ENCODE results near the gene LMBR1L. TPM values are rescaled to one million over a fixed set of nuclear protein-coding genes. Genes with fewer than 3 reads are reported as not detected.

Gene LMBR1L
- total and polyA plus RNA-seq, 2 of the 13 experiments (the other 11 are each of a cell fraction or from before 2014, with no cell fraction given): 12.2 to 65.9 TPM

DNA sequence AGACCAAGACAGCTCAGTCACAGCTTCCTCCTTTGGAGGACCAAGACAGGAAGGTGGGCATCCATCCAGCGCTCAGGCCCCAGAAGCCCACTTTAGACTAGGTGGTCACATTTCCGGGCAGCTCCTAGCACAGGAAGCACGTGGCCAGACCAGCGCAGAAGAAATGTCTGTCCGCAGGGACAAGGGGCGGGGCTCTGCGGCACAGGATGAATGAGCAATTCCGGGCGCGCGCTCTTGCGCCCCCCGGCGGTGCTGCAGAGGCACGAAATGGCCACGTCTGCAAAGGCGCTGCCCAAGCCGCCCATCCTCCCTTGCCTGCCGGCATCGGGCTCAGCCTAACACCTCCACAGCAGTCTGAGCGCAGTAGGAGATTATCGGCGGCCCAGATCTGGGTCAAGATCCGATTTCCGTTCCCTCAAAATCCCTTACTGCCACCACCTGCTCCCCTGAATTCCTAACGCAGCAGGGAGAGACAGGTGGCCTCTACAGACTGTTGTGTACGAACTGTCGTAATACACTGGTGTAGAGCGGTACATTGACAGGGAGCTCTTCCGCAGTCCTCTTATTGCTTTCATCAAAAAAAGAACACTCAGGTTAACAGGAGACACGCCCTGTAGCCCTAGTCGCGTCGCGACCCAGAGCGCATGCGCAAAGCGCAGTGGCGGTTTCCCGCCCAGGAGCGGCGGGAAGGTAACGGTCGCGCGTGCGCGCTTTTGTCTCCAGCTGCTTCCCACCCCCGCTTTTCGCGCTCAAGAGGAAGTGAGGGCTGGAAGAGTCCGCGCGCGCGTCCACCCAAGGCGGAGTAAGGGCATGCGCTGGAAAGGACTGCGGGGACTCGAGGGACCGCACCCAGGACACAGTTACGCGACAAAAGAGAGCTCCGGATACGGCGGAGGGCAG is 19.8 kb upstream of the LMBR1L start (continued):
- TF ChIP-seq MEIS2 (CRISPR knock-in tag; IDR thresholded peaks at IDR 0.05): peak; percentile 82
- TF ChIP-seq, protein P1, sequence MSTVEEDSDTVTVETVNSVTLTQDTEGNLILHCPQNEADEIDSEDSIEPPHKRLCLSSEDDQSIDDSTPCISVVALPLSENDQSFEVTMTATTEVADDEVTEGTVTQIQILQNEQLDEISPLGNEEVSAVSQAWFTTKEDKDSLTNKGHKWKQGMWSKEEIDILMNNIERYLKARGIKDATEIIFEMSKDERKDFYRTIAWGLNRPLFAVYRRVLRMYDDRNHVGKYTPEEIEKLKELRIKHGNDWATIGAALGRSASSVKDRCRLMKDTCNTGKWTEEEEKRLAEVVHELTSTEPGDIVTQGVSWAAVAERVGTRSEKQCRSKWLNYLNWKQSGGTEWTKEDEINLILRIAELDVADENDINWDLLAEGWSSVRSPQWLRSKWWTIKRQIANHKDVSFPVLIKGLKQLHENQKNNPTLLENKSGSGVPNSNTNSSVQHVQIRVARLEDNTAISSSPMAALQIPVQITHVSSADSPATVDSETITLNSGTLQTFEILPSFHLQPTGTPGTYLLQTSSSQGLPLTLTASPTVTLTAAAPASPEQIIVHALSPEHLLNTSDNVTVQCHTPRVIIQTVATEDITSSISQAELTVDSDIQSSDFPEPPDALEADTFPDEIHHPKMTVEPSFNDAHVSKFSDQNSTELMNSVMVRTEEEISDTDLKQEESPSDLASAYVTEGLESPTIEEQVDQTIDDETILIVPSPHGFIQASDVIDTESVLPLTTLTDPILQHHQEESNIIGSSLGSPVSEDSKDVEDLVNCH (CRISPR knock-in tag; IDR thresholded peaks at IDR 0.05): no peak
- TF ChIP-seq ZNF572 (CRISPR knock-in tag; IDR thresholded peaks at IDR 0.05): peak; percentile 3; the same call in 1 of the 2 replicates
- TF ChIP-seq SMAD9 (CRISPR knock-in tag; IDR thresholded peaks at IDR 0.05): no peak; the same call in 1 of the 2 replicates
- TF ChIP-seq ESRRA (CRISPR knock-in tag; IDR thresholded peaks at IDR 0.05; ENCODE audit: low read depth): no peak; the same call in none of the 2 replicates
- TF ChIP-seq, protein P2, sequence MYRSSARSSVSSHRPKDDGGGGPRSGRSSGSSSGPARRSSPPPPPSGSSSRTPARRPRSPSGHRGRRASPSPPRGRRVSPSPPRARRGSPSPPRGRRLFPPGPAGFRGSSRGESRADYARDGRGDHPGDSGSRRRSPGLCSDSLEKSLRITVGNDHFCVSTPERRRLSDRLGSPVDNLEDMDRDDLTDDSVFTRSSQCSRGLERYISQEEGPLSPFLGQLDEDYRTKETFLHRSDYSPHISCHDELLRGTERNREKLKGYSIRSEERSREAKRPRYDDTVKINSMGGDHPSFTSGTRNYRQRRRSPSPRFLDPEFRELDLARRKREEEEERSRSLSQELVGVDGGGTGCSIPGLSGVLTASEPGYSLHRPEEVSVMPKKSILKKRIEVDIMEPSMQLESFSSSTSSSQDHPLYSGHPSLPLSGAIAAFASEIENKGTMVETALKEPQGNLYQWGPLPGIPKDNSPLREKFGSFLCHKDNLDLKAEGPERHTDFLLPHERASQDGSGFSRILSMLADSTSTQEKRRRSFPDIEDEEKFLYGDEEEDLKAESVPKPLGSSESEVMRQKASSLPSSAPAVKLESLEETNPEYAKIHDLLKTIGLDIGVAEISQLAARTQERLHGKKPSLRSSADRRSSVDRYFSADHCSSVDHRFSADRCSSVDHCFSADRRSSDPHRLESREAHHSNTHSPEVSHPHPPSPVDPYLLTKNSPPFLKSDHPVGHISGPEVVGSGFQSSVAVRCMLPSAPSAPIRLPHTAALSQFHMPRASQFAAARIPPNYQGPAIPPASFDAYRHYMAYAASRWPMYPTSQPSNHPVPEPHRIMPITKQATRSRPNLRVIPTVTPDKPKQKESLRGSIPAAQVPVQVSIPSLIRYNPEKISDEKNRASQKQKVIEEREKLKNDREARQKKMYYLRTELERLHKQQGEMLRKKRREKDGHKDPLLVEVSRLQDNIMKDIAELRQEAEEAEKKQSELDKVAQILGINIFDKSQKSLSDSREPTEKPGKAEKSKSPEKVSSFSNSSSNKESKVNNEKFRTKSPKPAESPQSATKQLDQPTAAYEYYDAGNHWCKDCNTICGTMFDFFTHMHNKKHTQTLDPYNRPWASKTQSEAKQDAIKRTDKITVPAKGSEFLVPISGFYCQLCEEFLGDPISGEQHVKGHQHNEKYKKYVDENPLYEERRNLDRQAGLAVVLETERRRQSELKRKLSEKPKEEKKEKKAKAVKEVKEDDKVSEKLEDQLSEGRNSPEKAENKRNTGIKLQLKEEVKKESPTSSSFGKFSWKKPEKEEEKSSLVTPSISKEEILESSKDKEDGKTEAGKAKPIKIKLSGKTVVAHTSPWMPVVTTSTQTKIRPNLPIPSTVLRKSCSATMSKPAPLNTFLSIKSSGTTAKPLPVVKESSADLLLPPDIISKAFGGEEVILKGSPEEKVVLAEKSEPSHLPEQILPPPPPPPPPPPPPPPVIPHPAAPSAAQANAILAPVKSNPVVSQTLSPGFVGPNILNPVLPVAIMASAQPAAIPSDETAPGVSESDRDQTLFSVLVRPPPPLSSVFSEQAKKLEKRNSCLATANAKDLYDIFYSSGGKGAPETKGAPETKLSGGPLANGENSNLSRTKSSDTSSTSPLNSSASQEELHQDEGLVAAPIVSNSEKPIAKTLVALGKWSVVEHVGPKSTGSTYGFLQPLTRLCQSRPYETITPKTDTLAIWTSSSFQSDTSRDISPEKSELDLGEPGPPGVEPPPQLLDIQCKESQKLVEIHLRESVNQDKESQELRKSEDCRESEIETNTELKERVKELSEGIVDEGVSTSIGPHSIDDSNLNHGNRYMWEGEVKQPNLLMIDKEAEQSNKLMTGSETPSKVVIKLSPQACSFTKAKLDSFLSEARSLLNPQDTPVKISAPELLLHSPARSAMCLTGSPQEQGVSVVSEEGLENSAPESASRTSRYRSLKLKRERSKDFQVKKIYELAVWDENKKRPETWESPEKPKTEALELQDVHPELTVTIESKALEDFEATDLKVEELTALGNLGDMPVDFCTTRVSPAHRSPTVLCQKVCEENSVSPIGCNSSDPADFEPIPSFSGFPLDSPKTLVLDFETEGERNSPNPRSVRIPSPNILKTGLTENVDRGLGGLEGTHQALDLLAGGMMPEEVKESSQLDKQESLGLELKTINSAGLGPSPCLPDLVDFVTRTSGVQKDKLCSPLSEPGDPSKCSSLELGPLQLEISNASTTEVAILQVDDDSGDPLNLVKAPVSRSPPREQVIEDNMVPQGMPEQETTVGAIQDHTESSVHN (CRISPR knock-in tag; IDR thresholded peaks at IDR 0.05): peak; percentile 67; the same call in 1 of the 2 replicates
- TF ChIP-seq HES4 (CRISPR knock-in tag; IDR thresholded peaks at IDR 0.05; ENCODE audit: borderline replicate concordance): peak; percentile 73
- TF ChIP-seq, protein P3, sequence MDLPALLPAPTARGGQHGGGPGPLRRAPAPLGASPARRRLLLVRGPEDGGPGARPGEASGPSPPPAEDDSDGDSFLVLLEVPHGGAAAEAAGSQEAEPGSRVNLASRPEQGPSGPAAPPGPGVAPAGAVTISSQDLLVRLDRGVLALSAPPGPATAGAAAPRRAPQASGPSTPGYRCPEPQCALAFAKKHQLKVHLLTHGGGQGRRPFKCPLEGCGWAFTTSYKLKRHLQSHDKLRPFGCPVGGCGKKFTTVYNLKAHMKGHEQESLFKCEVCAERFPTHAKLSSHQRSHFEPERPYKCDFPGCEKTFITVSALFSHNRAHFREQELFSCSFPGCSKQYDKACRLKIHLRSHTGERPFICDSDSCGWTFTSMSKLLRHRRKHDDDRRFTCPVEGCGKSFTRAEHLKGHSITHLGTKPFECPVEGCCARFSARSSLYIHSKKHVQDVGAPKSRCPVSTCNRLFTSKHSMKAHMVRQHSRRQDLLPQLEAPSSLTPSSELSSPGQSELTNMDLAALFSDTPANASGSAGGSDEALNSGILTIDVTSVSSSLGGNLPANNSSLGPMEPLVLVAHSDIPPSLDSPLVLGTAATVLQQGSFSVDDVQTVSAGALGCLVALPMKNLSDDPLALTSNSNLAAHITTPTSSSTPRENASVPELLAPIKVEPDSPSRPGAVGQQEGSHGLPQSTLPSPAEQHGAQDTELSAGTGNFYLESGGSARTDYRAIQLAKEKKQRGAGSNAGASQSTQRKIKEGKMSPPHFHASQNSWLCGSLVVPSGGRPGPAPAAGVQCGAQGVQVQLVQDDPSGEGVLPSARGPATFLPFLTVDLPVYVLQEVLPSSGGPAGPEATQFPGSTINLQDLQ (CRISPR knock-in tag; IDR thresholded peaks at IDR 0.05): peak; percentile 67; the same call in 1 of the 2 replicates
- TF ChIP-seq FOXA3 (CRISPR knock-in tag; IDR thresholded peaks at IDR 0.05): peak; percentile 30
- TF ChIP-seq HDAC1 (CRISPR knock-in tag; IDR thresholded peaks at IDR 0.05): peak; percentile 92
- peak; percentile 91 for TF ChIP-seq ZNF17 (CRISPR knock-in tag; IDR thresholded peaks at IDR 0.05)
- no peak for TF ChIP-seq SRSF4 (IDR thresholded peaks at IDR 0.05; ENCODE audit: low read depth, low read length, poor library complexity, severe bottlenecking)
- TF ChIP-seq NFE2L1 (CRISPR knock-in tag; IDR thresholded peaks at IDR 0.05; ENCODE audit: borderline replicate concordance): peak; percentile 26; the same call in 1 of the 2 replicates
- TF ChIP-seq ZNF788 (CRISPR knock-in tag; IDR thresholded peaks at IDR 0.05; ENCODE audit: borderline replicate concordance): no peak; the same call in 1 of the 2 replicates
- no peak for TF ChIP-seq ZFP62 (CRISPR knock-in tag; IDR thresholded peaks at IDR 0.05)
